Activated CD8-positive, alpha-beta memory T cell treated with anti-CD3 and anti-CD28 coated beads for 48 hours (primary cell): ENCODE data around the gene SBK1.

Experiments
- DNase-seq, 3 experiments: peaks; one replicate each; pipeline ENCODE4 v3.0.0-alpha.2; 2020; ENCODE audit warnings: low read depth in 2 of 3, low spot score in 2 of 3

Gene SBK1

GRCh38 chr16:28280881-28281836 lies 11.2 kb upstream of the SBK1 start:
- no peak for DNase-seq

DNA sequence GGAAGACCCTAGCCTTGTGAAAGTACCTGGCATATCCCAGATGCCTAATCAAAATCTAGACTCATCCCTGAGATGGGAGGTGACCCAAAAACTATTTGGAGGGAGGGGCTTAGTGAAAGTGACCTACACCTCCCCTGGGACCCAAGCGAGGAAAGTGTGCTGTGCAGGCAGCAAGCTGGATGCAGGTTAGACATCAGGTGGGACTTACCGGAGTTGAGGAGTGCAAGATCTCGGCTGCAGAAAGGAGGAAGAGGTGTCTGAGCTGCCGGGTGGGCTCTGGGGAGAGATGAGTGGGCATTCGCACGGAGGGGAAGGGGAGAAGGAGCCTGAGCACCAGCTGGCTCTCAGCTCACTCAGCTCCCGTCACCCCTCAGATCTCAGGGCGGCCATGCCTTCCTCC lies 10.3 kb upstream of the SBK1 start:
- no peak for DNase-seq

GRCh38 chr16:28283173-28283572 lies 9.2 kb upstream of the SBK1 start:
- no peak for DNase-seq

GRCh38 chr16:28283798-28284577 lies 8.3 kb upstream of the SBK1 start:
- DNase-seq = no peak

- no peak for DNase-seq
Measured at GRCh38 chr16:28285649-28286048, 6.7 kb upstream of the SBK1 start.

- no peak for DNase-seq
Measured at GRCh38 chr16:28288114-28288513, 4.2 kb upstream of the SBK1 start.

GRCh38 chr16:28289048-28289447 lies 3.3 kb upstream of the SBK1 start:
- DNase-seq = no peak

- DNase-seq = no peak
Measured at GRCh38 chr16:28289939-28290858, 2.1 kb upstream of the SBK1 start.

GRCh38 chr16:28290859-28291254 lies 1.5 kb upstream of the SBK1 start:
- DNase-seq = no peak

DNA sequence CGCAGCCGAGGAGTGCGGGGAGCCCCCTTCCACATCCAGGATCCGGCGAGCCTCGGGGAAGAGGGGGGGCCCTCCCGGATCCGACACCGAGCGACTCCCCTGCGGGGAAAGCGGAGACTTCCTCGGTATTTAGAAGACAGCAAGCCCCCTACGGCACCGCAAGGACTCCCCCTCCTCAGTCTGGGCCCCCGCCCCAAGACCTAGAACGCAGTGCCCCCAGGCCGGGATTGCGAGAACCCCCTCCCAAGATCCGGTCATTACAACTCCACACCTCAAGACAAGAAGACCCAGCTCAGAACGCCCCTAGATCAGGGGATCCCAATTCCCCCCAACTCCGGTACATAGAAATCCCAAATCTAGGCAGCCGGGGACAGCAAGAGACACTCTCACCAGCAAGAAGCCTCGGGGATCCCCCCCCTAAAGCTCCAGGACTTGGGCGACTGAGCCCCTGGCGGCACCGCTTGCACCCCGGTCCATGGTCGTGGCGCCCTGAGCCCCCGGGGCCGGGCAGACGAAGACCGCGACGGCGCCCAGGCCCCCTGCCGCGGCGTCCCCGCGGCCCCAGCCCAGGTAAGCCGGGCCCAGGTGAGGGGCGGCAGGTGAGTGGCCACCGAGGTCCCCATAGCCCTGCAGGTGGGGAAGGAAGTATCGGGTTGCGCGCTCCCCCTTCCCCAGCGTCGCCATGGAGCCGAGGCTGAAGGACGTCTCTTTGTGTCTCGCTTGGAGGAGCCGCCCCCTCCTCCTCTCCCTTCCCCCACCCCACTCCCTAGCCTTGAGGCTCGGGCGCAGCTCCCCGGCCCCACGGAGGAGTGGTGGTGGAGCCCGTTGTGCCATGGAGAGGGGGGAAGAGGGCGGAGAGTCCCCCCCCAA lies 641 bp downstream of the SBK1 start:
- DNase-seq = no peak

GRCh38 chr16:28293601-28293960 lies 1.3 kb downstream of the SBK1 start:
- DNase-seq = no peak

- no peak for DNase-seq
Measured at GRCh38 chr16:28294201-28294600, 1.9 kb downstream of the SBK1 start.

DNA sequence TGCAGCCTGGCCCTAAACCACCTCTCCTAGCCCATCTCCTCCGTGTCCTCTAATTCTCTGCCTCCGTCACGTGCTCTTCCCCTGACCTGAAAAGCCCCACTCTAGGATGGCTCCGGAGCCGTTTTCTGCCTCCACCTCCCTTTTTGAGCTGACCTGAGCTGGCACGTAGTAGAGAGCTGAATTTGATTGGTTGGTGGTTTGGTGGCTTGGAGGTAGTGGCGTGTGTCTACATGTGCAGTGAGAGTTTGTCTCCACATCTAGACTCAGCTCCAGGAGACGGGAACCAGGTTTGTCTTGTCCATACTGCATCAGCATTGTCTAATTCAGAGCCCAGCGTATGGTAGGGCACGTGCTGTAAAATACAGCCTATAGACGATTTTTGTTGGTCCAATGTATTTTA lies 3.0 kb downstream of the SBK1 start:
- DNase-seq = no peak

DNA sequence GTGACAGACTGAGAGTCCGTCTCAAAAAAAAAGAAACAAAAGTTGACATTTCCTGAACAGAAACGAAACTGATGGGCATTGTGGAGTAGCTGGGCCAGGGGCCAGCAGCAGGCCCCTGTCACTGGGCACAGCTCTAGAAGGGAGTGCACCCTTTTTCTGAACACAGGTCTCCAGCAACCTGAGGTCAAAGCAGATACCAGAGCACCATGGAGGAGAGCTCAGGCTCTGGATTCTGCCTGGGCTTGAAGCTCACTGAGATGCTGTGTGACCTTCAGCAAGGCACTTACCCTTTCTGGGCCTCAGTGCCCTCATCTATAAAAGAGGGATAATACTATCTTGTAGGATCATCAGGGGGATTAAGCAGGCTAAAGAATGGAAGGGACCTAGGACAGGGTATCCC lies 5.0 kb downstream of the SBK1 start:
- DNase-seq = no peak

DNA sequence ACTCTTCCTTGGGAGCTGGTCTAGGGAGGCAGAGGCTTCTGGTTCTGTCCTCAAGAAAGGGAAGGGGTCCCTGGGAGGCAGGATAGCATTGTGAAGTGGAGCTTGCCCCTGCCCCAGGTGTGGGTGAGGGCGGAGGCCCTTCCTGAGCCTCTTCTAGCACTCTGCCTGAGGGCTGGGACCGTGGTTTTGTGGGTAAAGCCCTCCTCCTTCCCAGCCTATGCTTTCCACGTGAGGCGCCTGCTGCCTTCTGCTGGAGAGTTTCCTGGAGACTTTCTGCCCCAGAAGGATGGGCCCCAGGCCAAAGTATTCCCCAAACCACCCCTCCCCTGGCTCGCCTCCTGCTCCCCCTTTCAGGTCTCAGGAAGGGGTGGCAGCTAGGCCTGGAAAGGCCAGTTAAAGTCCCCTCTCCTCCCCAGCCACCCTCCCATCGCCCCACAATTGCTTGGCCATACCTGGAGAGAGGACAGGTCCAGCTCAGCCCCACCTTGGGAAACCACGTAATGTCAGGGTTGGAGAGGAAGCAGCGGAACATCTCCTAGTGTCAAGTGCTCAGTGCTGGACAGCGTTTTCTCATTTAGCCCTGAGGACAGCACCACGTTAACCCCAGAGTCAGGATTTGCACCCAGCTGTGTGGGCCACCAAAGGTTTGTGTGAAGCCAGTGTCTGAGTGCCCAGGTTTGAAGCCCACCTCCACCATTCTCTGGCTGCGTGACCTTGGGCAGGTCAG lies 5.6 kb downstream of the SBK1 start:
- DNase-seq = no peak

DNA sequence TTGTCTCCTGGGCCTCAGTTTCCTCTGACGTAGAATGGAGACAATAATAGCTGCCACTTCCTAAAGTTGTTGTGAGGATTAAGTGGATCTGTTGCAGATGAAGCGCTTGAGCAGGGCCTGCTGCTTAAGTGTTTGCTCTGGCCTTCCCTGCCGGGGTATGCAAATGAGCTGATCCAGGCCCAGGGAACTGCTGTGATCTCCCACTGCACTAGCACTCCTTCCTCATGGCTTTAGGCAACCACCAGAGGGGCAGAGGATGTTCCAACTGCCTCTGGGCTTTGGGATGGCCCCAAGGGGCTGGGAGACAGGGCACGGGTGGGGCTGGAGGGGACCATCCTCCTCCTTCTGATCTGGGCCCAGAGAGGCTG lies 6.2 kb downstream of the SBK1 start:
- no peak for DNase-seq

DNA sequence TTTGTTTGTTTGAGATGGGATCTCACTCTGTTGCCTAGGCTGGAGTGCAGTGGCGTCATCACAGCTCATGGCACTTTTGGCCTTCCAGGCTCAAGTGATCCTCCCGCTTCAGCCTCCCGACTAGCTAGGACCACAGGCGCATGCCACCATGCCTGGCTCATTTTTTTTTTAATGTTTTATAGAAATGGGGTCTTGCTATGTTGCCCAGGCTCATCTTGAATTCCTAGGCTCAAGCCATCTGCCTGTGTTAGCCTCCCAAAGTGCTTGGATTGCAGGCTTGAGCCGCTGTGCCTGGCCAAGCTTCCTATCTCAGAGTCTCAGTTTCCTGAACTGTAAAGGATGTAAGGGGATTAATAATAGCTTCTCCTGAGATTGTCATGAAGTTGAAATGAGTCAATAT lies 8.0 kb downstream of the SBK1 start:
- no peak for DNase-seq

- no peak for DNase-seq
Measured at GRCh38 chr16:28301154-28301553, 8.8 kb downstream of the SBK1 start.

GRCh38 chr16:28301620-28302019 lies 9.3 kb downstream of the SBK1 start:
- no peak for DNase-seq

GRCh38 chr16:28303132-28303531 lies 10.8 kb downstream of the SBK1 start:
- no peak for DNase-seq
